ENCODE data around the gene SENP1.

DNA sequence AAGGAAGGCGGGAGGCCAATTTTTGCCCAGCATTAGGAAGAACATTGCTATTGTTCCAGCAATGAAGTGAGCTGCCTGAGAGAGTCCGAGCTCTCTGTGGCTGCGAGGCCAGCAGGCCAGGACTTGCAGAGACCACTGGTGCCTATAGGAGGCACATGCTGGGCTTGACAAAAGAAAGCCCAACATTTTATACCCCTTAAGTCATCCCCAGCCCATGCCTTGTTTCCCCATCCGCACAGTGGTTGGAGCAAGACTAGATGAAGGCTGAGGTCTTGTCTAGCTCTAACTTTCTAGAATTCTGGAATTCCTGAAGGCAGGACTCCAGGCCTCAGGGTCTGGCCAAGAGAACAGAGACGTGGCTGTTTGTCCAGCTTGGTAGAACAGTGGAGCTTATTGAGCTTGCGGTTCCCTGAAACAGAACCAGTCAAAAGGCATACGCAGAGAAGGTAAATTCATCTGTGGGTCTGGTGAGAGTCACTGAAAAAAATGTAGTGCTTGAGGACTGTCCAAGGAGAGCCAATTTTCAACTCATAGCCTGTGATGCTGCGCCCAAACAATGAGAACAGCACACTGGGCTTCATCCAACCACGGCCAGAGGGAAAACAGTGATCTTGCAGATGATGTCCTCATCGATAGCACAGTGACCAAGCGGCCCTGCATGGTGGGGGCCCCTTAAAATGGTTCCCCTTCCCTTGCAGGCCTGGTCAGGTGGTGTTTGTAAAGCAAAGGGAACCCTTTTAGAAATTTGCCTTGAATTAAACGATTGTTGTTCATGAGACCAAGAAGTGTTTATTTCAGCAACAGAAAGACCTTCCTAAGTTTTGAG, 74.5 kb downstream of the SENP1 start:
- TF ChIP-seq POLR2AphosphoS5 (IDR thresholded peaks at IDR 0.05; ENCODE audit: borderline replicate concordance, low read depth, low read length), result no peak
- no peak for TF ChIP-seq EZH2 (IDR thresholded peaks at IDR 0.05)

Measured in SK-N-MC (cell line).